Measurements from ENCODE around the gene SYNDIG1. TPM values are rescaled to one million over a fixed set of nuclear protein-coding genes. Genes with fewer than 3 reads are reported as not detected.

Gene SYNDIG1
- total RNA-seq, 2 experiments from 2014 or later, result not detected

DNA sequence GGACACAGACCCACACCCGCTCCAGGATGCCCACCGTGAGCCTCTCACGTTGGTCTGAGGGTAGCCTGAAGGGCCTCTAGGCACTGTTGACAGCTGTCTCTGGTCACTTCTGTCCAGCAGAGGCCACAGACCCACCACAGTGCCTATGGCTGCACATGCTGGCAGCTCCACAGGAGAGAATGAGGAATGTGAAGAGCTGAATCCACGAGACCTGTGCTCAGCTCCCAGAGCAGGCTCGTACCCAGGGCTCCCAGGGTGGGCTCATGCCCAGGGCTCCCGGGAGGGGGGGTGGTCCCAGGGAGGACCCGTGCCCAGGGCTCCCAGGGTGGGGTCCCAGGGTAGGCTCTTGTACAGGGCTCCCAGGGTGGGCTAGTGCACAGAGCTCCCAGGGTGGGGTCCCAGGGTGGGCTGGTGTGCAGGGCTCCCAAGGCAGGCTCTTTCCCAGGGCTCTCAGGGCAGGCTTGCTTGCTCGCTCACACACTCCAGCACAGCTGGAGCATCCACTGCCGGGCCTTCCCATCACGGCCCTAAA, 201.0 kb downstream of the SYNDIG1 start:
- H3K36me3 ChIP-seq (ENCODE audit: insufficient read depth, low read length), result no peaks in the 10 kb centered on the region
- intact Hi-C loops (cut with micrococcal nuclease; ENCODE audit: unreplicated experiment), result no loop called here
- no peaks in the 10 kb centered on the region for H3K9me3 ChIP-seq (ENCODE audit: low read length)
- H3K79me2 ChIP-seq (ENCODE audit: insufficient read depth, low read depth, low read length), result no peaks in the 10 kb centered on the region
- ChIA-PET CTCF (ENCODE audit: unreplicated experiment) (no interaction called here), POLR2A (no interaction called here)
- H3K27ac ChIP-seq (ENCODE audit: low read depth, low read length, poor library complexity, severe bottlenecking), result no peak overlapping the region
- no TSS peak for BruUV-seq (replicated peaks)
- H3K4me1 ChIP-seq (ENCODE audit: insufficient read depth, low read length, poor library complexity, severe bottlenecking), result no peaks in the 10 kb centered on the region
- no peak overlapping the region for H2AFZ ChIP-seq (ENCODE audit: low read length)
- no peak overlapping the region for H3K4me2 ChIP-seq (ENCODE audit: low read length)
- no peak overlapping the region for H3K4me3 ChIP-seq (ENCODE audit: low read depth, low read length, poor library complexity, severe bottlenecking)
- TF ChIP-seq EZH2phosphoT487 (IDR thresholded peaks at IDR 0.05; ENCODE audit: borderline replicate concordance, low read depth, low read length) (no peak), CTCF (conservative IDR thresholded peaks at IDR 0.05; ENCODE audit: low read length) (no peak)
- DNase-seq (ENCODE audit: low spot score), result no peak
- no peaks in the 10 kb centered on the region for H3K9me2 ChIP-seq (ENCODE audit: insufficient read depth, low read length)
- H4K20me1 ChIP-seq (ENCODE audit: insufficient read depth, low read length), result no peaks in the 10 kb centered on the region

- Histone ChIP-seq H4K20me1 (ENCODE audit: insufficient read depth, low read length) (no peaks in the 10 kb centered on the region), H3K79me2 (ENCODE audit: insufficient read depth, low read depth, low read length) (no peaks in the 10 kb centered on the region), H3K9me3 (ENCODE audit: low read length) (no peaks in the 10 kb centered on the region), H3K4me1 (ENCODE audit: insufficient read depth, low read length, poor library complexity, severe bottlenecking) (no peaks in the 10 kb centered on the region), H3K27ac (ENCODE audit: low read depth, low read length, poor library complexity, severe bottlenecking) (no peak overlapping the region), H3K9me2 (ENCODE audit: insufficient read depth, low read length) (no peaks in the 10 kb centered on the region), H3K4me3 (ENCODE audit: low read depth, low read length, poor library complexity, severe bottlenecking) (no peak overlapping the region), H3K36me3 (ENCODE audit: insufficient read depth, low read length) (no peaks in the 10 kb centered on the region), H3K4me2 (ENCODE audit: low read length) (no peak overlapping the region), H2AFZ (ENCODE audit: low read length) (no peak overlapping the region)
- BruUV-seq (replicated peaks), result no TSS peak
- DNase-seq (ENCODE audit: low spot score), result no peak
- TF ChIP-seq EZH2phosphoT487 (IDR thresholded peaks at IDR 0.05; ENCODE audit: borderline replicate concordance, low read depth, low read length) (no peak), CTCF (conservative IDR thresholded peaks at IDR 0.05; ENCODE audit: low read length) (no peak)
- intact Hi-C loops (cut with micrococcal nuclease; ENCODE audit: unreplicated experiment), result no loop called here
- POLR2A ChIA-PET, result no interaction called here
- CTCF ChIA-PET (ENCODE audit: unreplicated experiment), result no interaction called here
Measured at GRCh38 chr20:24670981-24671380, 201.6 kb downstream of the SYNDIG1 start.

- Histone ChIP-seq H3K79me2 (ENCODE audit: insufficient read depth, low read depth, low read length) (no peaks in the 10 kb centered on the region), H3K36me3 (ENCODE audit: insufficient read depth, low read length) (no peaks in the 10 kb centered on the region), H3K4me2 (ENCODE audit: low read length) (no peak overlapping the region), H3K27ac (ENCODE audit: low read depth, low read length, poor library complexity, severe bottlenecking) (no peak overlapping the region), H2AFZ (ENCODE audit: low read length) (no peak overlapping the region), H4K20me1 (ENCODE audit: insufficient read depth, low read length) (no peaks in the 10 kb centered on the region), H3K9me3 (ENCODE audit: low read length) (no peaks in the 10 kb centered on the region), H3K4me1 (ENCODE audit: insufficient read depth, low read length, poor library complexity, severe bottlenecking) (no peaks in the 10 kb centered on the region), H3K4me3 (ENCODE audit: low read depth, low read length, poor library complexity, severe bottlenecking) (no peak overlapping the region), H3K9me2 (ENCODE audit: insufficient read depth, low read length) (no peaks in the 10 kb centered on the region)
- DNase-seq (ENCODE audit: low spot score), result no peak
- BruUV-seq (replicated peaks), result no TSS peak
- ChIA-PET CTCF (ENCODE audit: unreplicated experiment) (no interaction called here), POLR2A (interaction anchor here (1.2 kb wide), 1 partner anchor 9 kb away, joined by 3 read pairs; no protein-coding TSS in a partner anchor)
- intact Hi-C loops (cut with micrococcal nuclease; ENCODE audit: unreplicated experiment), result no loop called here
- TF ChIP-seq CTCF (conservative IDR thresholded peaks at IDR 0.05; ENCODE audit: low read length) (no peak), EZH2phosphoT487 (IDR thresholded peaks at IDR 0.05; ENCODE audit: borderline replicate concordance, low read depth, low read length) (no peak)
Measured at GRCh38 chr20:24672181-24672880, 202.9 kb downstream of the SYNDIG1 start.
